Measurements from ENCODE around the gene TXLNB. TPM values are rescaled to one million over a fixed set of nuclear protein-coding genes. Genes with fewer than 3 reads are reported as not detected.

Gene TXLNB
- polyA plus RNA-seq, 1 of the 3 experiments (the other 2 are of a cell fraction): 0.12 TPM

- H3K4me3 ChIP-seq (ENCODE audit: low read depth in 2 of 2, low read length in 1 of 2): no peak overlapping the region
- H3K4me1 ChIP-seq (ENCODE audit: control insufficient read depth in 1 of 2, insufficient read depth in 2 of 2, low read depth in 1 of 2, low read length in 1 of 2): no peaks in the 10 kb centered on the region
- POLR2A ChIA-PET: no interaction called here
- no peaks in the 10 kb centered on the region for H3K79me2 ChIP-seq (ENCODE audit: insufficient read depth)
- H3K27me3 ChIP-seq (ENCODE audit: insufficient read depth): no peaks in the 10 kb centered on the region; the same call in 1 of the 2 replicates
- no peak overlapping the region for H3K27ac ChIP-seq (ENCODE audit: low read depth in 2 of 2, low read length in 1 of 2)
- no peak overlapping the region for H2AFZ ChIP-seq (ENCODE audit: low read depth)
- no peaks in the 10 kb centered on the region for H4K20me1 ChIP-seq (ENCODE audit: insufficient read depth)
- no peaks in the 10 kb centered on the region for H3K9me2 ChIP-seq
- DNase-seq: no peak
- no peaks in the 10 kb centered on the region for H3F3A ChIP-seq (replicated peaks; ENCODE audit: insufficient read depth)
- no peak overlapping the region for H3K4me2 ChIP-seq
- CTCF ChIA-PET: no interaction called here
- 16% methylated on average over 3 of the region's 3 CpGs for WGBS (ENCODE audit: low lambda C conversion rate)
- TF ChIP-seq MXI1 (IDR thresholded peaks at IDR 0.05; ENCODE audit: low read depth, low read length): no peak
- no peak for TF ChIP-seq TEAD4 (IDR thresholded peaks at IDR 0.05; ENCODE audit: borderline replicate concordance, insufficient read depth)
- TF ChIP-seq TCF12 (IDR thresholded peaks at IDR 0.05): no peak
- no peak for TF ChIP-seq FOSL2 (IDR thresholded peaks at IDR 0.05; ENCODE audit: borderline replicate concordance, low read depth)
- H3K9ac ChIP-seq: no peak overlapping the region
- H3K9me3 ChIP-seq: no peaks in the 10 kb centered on the region
- H3K36me3 ChIP-seq (replicated peaks in 1 of 2; ENCODE audit: control insufficient read depth in 1 of 2, insufficient read depth in 2 of 2, low read length in 1 of 2): no peaks in the 10 kb centered on the region
Observed at GRCh38 chr6:139248911-139249310, 42.9 kb downstream of the TXLNB start.

- Histone ChIP-seq H2AFZ (ENCODE audit: low read depth) (no peak overlapping the region), H3K9me2 (no peaks in the 10 kb centered on the region), H3F3A (replicated peaks; ENCODE audit: insufficient read depth) (no peaks in the 10 kb centered on the region), H3K4me3 (ENCODE audit: low read depth in 2 of 2, low read length in 1 of 2) (no peak overlapping the region), H3K9me3 (no peaks in the 10 kb centered on the region), H4K20me1 (ENCODE audit: insufficient read depth) (no peaks in the 10 kb centered on the region), H3K79me2 (ENCODE audit: insufficient read depth) (no peaks in the 10 kb centered on the region), H3K27ac (ENCODE audit: low read depth in 2 of 2, low read length in 1 of 2) (no peak overlapping the region), H3K4me1 (ENCODE audit: control insufficient read depth in 1 of 2, insufficient read depth in 2 of 2, low read depth in 1 of 2, low read length in 1 of 2) (no peaks in the 10 kb centered on the region), H3K9ac (no peak overlapping the region), H3K36me3 (replicated peaks in 1 of 2; ENCODE audit: control insufficient read depth in 1 of 2, insufficient read depth in 2 of 2, low read length in 1 of 2) (no peaks in the 10 kb centered on the region), H3K27me3 (ENCODE audit: insufficient read depth) (peaks cover 4% of the 10 kb centered on the region; the same call in 1 of the 2 replicates), H3K4me2 (no peak overlapping the region)
- no peak for TF ChIP-seq FOXM1 (IDR thresholded peaks at IDR 0.05; ENCODE audit: low read depth)
- TF ChIP-seq MEF2A (IDR thresholded peaks at IDR 0.05; ENCODE audit: borderline replicate concordance, low read depth): no peak
- TF ChIP-seq JUND (IDR thresholded peaks at IDR 0.05): no peak
- DNase-seq: no peak
- CTCF ChIA-PET: interaction anchor here (1.0 kb wide), 1 partner anchor 29 kb away, joined by 3 read pairs; no protein-coding TSS in a partner anchor
- POLR2A ChIA-PET: no interaction called here
- 0% methylated on average over 2 of the region's 2 CpGs for WGBS (ENCODE audit: low lambda C conversion rate)
Observed at GRCh38 chr6:139247618-139248017, 44.2 kb downstream of the TXLNB start.

GRCh38 chr6:139243536-139243935 lies 48.3 kb downstream of the TXLNB start:
- H3K4me3 ChIP-seq (ENCODE audit: low read depth in 2 of 2, low read length in 1 of 2): no peak overlapping the region
- no peak for DNase-seq
- TF ChIP-seq NFIC (IDR thresholded peaks at IDR 0.05; ENCODE audit: borderline replicate concordance) (no peak), EP300 (IDR thresholded peaks at IDR 0.05; ENCODE audit: borderline replicate concordance in 1 of 2, low read depth in 1 of 2, low read length in 1 of 2) (no peak), SMC3 (IDR thresholded peaks at IDR 0.05; ENCODE audit: low read depth, low read length) (no peak), ELF1 (IDR thresholded peaks at IDR 0.05) (no peak), MXI1 (IDR thresholded peaks at IDR 0.05; ENCODE audit: low read depth, low read length) (no peak), ZBTB33 (IDR thresholded peaks at IDR 0.05; ENCODE audit: borderline replicate concordance, low read depth) (no peak), NRF1 (IDR thresholded peaks at IDR 0.05; ENCODE audit: low read depth, low read length) (no peak), RCOR1 (IDR thresholded peaks at IDR 0.05; ENCODE audit: low read length) (no peak), FOSL2 (IDR thresholded peaks at IDR 0.05; ENCODE audit: borderline replicate concordance, low read depth) (no peak), PBX3 (IDR thresholded peaks at IDR 0.05) (no peak), RAD21 (IDR thresholded peaks at IDR 0.05; ENCODE audit: low read length) (no peak), USF2 (IDR thresholded peaks at IDR 0.05; ENCODE audit: borderline replicate concordance, low read depth, low read length) (no peak), EZH2phosphoT487 (IDR thresholded peaks at IDR 0.05; ENCODE audit: borderline replicate concordance, low read depth) (no peak), CTCF (IDR thresholded peaks at IDR 0.05) (no peak)

More at GRCh38 chr6:139243536-139243935, 48.3 kb downstream of the TXLNB start:
- 25% methylated on average over 3 of the region's 3 CpGs for WGBS (ENCODE audit: low lambda C conversion rate)
- Histone ChIP-seq H3K36me3 (replicated peaks in 1 of 2; ENCODE audit: control insufficient read depth in 1 of 2, insufficient read depth in 2 of 2, low read length in 1 of 2) (no peaks in the 10 kb centered on the region), H3K9ac (no peak overlapping the region), H3K79me2 (ENCODE audit: insufficient read depth) (no peaks in the 10 kb centered on the region), H3K27ac (ENCODE audit: low read depth in 2 of 2, low read length in 1 of 2) (no peak overlapping the region), H3K4me2 (no peak overlapping the region), H3F3A (replicated peaks; ENCODE audit: insufficient read depth) (peaks cover 3% of the 10 kb centered on the region), H3K9me2 (no peaks in the 10 kb centered on the region), H3K9me3 (no peaks in the 10 kb centered on the region), H2AFZ (ENCODE audit: low read depth) (no peak overlapping the region), H3K27me3 (ENCODE audit: insufficient read depth) (peaks cover 10% of the 10 kb centered on the region; the same call in 1 of the 2 replicates), H3K4me1 (ENCODE audit: control insufficient read depth in 1 of 2, insufficient read depth in 2 of 2, low read depth in 1 of 2, low read length in 1 of 2) (no peaks in the 10 kb centered on the region), H4K20me1 (ENCODE audit: insufficient read depth) (no peaks in the 10 kb centered on the region)
- ChIA-PET POLR2A (no interaction called here), CTCF (no interaction called here)
